Esophagus muscularis mucosa (tissue), 4 donors: Measurements from ENCODE around the gene LTA.

Experiments
- CTCF ChIP-seq, 3 experiments: fragments of 200-600 bp in 2 of 3; fragments of 450-650 bp in 1 of 3; sonication (generic) in 2 of 3; IDR thresholded peaks; one replicate each; pipeline ENCODE4 v1.5.1; 2017 to 2019; ENCODE audit warnings: antibody characterized with exemption in 3 of 3, mild to moderate bottlenecking in 2 of 3, moderate library complexity in 1 of 3
- EP300 ChIP-seq: sonication (generic); formaldehyde crosslinking; IDR thresholded peaks from one replicate; pipeline ENCODE4 v1.6.1; 2017; ENCODE audit warnings: antibody characterized with exemption
- POLR2A ChIP-seq: fragments of 450-650 bp; IDR thresholded peaks from one replicate; pipeline ENCODE4 v1.6.1; 2017; ENCODE audit warnings: antibody characterized with exemption, moderate library complexity, mild to moderate bottlenecking, low read depth
- POLR2AphosphoS5 ChIP-seq, 2 donors: sonication (generic); formaldehyde crosslinking; IDR thresholded peaks; one replicate each; pipeline ENCODE4 v1.6.1; 2017; ENCODE audit warnings: antibody characterized with exemption in 2 of 2

- TF ChIP-seq POLR2A (no peak), CTCF (IDR thresholded peaks at IDR 0.05) (no peak), POLR2AphosphoS5 (IDR thresholded peaks at IDR 0.05) (no peak), EP300 (no peak)
These were observed 7.0 kb downstream of the LTA start for GRCh38 chr6:31579119-31579505.
